Stimulated activated CD8-positive, alpha-beta memory T cell treated with anti-CD3 and anti-CD28 coated beads, Interleukin-12 subunit alpha, Interleukin-12 subunit beta, amount 100 ng/mL, for 24 hours (primary cell): Measurements from ENCODE around the gene GRHL3.

Experiments
- DNase-seq: peaks from one replicate; pipeline ENCODE4 v3.0.0-alpha.2; 2020; ENCODE audit errors: extremely low read depth

The GRHL3 gene

DNA sequence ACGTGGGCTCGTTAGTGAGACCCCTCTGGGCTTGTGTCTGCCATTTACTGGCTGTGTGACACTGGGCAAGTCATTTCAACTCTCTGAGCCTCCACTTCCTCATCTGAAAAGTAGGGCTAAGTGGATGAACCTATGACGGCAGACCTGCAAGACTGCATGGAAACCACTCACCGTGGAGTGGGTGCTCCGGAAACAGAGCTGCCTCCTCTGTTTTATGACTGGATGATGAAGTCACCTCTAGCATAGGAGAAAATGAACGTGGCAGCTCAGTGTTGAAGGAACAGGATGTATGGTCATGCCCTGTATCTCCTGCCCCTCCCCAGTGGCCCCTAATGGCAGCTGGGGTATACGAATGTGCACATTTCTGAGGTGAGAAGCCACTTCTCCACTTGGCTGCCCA lies 53.9 kb downstream of the GRHL3 start:
- no peak for DNase-seq

DNA sequence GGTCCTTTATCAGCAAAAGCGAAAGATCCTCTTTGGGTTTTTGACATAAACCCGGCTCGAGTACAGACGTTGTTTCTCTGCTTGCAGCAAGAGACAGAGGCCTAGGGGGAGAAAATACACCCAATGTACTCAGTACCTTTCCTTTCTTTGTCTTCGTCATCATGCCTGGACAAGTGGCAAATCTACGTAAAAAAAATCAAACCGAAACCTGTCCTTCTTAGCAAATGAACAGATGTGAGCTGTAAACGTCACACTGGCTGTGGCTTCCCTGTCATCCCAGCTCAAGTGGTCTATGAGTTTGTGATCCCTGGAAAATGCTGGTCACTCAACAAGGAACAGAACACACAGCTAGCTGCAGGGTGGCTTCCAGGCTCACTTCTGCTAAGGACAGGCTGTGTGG lies 54.6 kb downstream of the GRHL3 start:
- no peak for DNase-seq

DNA sequence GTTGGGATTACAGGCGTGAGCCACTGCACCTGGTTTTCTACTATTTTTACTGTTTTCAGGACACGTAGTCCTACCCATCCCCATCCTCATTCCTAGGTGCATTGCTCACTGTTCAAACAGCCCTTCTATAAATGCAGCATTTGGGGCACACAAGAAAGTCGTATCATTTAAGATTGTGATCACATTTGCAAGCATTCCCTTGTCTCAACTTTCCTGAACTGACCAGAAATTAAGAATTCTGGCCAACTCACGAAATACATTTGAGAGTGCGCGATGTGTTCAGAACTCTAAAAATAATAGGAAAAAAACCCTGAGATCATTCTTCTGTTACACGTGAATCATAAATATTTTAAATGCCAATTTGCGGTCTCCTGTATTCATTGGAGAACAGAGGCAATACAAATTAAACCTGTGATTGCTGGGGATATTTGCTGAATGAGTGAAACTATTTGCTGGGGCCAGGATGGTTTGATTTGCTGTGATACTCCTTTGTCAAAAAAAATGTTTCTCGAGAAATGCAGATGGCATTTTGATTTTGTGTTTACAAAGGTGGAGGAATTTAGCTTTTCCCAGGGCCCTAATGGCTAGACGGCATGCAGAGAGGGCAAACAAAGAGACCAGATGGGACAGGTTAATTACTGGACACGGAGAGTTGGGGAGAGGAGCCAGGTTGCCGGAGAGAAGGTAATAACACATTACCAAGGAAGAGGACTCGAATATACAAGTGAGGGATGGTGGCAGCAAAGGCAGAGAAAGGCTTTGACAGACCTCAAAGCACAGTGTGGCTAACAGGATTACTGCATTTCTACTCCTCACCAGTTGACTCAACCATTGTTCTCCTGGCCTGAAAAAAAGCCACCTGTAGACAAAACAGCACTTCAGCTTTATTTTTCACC lies 56.0 kb downstream of the GRHL3 start:
- no peak for DNase-seq

DNA sequence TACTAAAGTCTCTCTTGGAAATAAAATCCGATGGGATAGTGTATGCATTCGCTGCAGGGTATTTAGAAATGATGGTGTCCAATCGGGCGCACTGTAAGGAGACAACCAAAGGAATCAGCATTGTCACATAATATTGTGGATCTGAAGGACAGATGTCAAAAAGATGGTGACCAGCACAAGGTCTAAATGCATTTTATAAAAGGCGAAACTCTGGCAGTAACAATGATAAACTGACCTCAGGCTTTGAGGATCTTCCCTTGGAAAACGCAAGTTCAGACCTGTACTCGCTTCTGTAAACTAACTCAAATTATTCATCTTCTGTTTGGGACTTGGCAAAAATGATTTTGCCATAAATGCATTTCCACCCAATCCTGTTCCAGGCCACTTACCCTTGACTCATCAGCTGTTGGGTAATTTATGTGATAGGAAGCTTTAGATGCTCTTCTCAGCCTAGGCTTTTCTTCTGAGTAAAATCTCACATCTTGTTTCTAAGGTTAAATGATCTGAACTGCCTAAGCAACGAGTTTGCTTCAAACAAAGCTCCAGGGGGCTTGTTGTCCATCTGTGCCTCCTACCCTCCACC lies 60.7 kb downstream of the GRHL3 start:
- DNase-seq = no peak

DNA sequence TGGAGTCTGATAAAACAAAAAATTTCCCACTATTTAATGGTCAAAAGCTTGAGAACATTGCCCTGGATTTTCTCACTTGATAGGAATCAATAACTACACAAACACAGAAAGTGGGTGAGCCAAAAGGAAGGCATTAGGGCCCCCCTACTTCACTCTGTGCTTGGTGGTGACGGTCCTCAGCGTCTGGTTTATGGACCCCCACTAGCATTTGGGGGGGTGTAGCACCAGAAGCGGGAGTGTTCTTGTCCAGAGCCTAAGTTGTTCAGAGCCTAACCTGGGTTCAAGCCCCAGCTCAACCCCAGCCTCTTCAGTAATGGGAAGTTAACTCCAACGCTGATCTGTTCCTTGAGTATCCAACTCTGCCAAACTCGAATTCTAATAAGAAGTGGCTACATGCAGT lies 61.4 kb downstream of the GRHL3 start:
- DNase-seq = no peak

DNA sequence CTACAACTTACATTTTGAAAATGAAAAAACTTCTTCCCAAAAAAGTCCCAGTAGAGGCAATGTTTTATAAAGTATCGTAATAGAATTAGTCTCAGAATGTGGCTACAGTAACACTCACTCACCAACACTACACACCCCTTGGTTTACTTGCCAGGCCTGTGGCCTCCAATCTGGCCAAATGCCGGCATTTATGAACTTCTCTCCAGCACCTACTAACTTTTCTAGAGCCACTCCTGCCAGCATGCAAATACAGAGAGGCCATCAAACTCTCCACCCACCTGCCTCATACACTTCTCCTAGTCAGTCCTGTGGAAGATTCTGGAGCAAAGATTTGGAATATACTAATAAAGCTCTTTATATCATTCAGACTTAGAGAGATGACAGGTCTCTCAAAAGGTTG lies 62.1 kb downstream of the GRHL3 start:
- DNase-seq = no peak

DNA sequence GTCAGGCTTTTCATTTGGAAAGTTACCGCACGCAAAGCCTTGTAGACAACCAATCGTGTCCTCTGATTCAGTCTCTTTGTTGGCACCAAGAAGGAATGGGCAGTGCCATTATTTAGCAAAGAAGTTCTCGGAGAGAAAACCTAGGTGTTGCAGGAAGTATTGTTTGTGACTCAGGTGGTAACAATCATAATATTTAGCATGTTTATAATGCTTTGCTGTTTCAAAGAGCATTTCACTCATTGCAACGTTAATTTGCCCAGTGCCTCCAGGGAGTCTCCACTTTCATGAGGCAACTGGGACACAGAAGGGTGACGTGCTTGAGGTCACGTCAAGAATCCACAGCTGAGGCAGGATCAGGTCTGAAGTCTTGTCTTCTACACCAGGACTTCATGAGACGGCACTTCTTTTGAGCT lies 63.0 kb downstream of the GRHL3 start:
- no peak for DNase-seq

DNA sequence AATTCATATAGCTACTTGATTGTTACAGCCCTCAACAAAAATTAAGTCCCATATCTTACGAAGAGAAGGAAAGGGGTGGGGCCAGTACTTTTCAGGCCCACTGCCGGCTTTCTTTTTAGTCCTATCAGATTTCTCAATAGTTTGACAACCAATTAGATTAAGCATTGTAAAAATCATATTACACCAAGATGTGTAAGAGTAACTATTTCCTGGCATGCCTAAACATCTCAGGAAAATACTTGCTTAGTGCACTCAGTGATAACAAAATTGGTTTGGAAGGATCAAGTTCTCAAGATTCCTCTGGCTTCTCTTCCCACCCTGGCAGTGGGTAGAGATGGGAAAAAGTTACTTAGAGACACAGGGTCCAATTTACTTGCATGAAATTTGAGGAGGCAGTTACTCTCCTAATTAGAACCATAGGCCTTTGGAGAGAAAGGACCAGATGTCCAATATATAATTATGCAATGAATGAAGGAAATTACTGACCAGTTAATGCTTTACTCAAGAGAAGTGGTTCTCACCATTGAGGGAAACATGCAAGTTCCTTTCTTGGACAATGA lies 64.3 kb downstream of the GRHL3 start:
- DNase-seq = no peak

DNA sequence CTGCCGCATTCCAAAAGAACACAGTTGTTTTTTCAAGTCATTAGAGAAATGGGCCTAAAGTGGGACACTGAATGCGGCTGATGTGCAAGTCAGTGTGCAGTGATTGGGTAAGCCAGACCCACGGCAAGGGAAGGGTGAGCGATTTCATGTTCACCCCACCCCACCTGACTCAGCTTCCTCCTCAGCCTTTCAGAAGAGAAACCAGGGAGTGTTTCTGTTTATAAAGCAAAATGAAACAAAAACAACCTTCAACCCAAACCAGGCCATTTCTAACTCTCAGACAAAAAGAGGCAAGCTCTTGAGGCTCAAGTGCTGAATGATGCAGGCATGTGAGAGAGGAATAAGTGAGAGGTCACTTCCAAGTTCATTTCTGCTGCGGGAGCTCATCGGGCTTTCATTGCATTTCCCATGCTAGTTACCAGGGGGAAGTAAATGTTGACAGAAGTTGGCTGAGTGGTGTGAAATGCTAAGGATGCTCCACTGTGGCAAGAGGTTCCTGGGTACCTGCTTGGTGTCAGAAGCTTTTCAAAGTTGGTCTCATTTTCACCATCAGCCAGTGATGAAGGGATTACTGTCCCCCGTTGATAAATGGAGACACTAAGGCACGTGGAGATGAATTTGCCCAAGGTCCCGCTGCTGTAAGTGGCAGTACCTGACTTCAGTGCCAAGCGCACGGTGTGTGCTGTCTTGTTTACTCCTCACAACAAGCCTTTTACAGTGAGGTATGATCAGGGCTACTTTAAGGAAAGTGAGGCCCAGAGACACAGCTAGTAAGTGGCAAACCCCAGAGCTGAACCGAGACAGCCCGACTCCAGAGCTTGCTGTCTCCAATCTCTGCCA lies 65.3 kb downstream of the GRHL3 start:
- no peak for DNase-seq

DNA sequence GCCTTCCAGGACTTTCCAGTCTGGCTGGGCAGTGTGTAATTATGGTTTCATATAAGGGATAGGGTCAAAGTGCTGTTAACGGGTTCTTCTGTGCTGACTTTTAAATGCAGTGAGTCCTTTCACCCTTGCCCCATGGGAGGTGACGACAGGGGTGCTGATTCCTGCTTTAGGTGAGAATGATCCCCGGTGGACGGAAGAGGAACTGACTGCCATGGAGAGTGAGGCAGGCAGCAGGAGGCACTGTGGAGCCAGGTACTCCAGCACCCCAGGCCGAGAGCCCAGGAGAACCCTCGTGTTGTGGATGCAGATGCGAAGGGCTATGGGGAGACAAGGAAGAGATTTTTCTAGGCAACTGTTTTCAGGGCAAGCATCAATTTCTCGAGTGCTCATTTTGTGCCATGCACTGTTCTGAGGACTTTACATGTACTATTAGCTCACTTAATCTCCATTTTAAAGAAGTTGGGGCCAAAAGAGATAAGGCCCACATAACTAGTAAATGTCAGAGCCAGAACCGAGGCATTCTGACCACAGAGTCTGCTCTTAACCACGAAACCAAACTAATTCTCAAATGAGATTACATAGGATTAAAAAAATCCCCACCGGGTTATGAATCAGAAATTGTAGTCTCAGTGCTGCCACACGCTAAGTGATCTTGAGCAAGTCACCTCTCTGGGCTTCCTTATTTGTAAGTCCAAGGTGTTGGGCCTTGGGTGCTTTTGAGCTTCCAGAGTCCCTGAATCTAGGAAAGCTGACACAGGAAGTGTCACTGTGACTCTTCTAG lies 66.2 kb downstream of the GRHL3 start:
- DNase-seq = no peak

DNA sequence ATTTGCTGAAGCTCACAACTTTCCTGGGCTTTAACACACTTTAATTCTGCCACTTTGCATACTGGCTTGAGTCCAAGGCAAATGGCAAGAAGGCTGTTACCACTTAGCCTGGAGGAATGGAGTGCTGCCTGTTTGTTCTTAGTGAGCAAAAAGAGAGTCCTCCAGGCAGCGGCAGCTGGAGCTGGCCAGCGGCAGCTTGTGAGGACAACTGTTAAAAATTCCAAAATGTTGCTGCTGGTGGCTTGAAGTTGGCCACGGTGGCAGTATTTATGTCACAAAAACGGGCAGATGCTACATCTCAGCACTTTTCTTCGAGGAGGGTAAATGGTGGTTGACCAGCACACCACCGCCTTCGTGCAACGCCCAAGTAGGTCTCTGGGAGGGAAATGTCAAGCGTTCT lies 67.1 kb downstream of the GRHL3 start:
- no peak for DNase-seq

DNA sequence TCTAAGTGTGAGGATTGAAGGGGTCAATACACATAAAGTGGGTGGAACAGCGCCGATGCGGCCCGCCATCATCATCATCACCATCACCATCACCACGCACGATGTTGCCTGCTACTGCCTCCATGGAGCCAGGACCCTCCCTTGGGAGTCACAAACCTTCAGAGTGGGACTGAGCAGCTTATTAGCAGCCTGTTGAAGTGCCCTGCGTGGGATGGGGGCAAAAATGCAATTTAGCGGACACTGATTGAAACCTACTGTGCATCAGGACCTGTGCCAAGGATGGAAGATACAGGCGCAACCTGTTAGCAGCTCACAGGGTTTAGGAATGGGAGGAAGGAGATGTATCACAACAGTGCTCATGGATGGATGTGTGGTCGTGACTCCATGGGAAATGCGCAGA lies 67.8 kb downstream of the GRHL3 start:
- no peak for DNase-seq

DNA sequence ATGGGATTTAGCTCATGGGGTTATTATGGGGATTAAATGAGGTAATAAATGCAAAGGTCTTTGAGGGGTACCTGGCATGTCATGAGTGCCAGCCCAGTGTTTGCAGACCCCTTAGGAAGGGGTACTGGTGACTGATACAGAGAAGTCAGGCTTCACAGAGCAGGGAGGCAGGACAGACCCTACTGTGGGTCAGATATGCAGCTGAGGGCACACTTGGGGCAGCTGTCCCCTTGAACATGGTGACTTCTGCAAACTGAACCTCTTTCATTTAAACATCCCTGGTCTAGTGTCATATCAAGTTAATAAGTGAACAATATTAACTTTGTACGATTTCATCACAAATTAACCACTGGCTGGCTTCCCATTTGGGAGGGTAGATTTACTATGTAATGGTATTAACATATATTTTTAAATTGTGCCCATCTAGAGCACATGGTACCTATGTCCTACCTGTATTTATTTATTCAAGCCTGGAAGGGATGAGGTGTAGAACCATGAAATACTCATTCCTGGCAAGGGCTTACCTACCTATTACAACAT lies 68.5 kb downstream of the GRHL3 start:
- no peak for DNase-seq

DNA sequence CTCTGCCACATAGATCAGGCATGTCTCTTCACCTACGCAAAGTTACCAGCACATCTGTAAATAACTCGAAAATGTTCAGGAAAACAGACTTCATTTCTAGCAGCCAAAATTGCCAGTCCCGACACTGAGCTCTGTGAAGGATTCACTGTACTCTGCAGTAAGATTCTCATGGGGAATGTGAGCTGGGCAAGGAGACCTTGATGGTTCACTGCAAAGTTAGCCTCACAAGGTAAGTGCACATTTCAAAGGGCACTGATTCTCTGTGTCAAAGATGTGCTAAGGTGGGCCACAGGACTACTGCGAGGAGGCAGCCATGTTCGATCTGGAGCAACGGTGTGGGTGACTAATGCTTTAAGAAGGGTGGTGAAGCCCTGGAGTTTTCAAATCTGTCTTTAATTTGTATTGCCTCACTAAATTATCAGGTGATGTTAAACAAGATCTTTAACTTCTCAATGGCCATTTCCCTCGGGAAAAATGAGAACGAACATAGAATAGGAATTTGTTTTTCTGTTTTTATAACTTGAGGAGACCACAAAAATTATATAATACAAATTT lies 69.3 kb downstream of the GRHL3 start:
- no peak for DNase-seq

DNA sequence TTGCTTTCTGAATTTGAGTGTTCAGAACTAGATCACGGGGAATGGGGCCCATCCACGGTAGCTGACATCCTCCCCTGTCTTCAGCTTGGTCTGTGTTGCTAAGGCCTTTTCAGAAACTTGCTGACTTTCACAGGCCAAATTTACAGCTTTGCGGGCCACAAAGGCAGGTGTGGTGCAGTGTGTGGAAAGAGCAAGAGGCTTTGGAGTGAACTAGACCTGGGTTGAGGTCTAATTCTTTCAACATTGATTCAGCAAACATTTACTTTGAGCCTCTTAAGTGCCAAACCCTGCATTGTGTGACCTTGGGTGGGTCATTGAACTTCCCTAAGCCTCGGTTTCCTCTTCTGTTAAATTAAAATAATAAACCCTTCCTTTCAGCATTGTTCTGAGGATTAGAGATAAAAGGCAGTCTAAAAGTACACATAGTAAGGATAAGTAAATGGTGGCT lies 70.1 kb downstream of the GRHL3 start:
- DNase-seq = no peak

DNA sequence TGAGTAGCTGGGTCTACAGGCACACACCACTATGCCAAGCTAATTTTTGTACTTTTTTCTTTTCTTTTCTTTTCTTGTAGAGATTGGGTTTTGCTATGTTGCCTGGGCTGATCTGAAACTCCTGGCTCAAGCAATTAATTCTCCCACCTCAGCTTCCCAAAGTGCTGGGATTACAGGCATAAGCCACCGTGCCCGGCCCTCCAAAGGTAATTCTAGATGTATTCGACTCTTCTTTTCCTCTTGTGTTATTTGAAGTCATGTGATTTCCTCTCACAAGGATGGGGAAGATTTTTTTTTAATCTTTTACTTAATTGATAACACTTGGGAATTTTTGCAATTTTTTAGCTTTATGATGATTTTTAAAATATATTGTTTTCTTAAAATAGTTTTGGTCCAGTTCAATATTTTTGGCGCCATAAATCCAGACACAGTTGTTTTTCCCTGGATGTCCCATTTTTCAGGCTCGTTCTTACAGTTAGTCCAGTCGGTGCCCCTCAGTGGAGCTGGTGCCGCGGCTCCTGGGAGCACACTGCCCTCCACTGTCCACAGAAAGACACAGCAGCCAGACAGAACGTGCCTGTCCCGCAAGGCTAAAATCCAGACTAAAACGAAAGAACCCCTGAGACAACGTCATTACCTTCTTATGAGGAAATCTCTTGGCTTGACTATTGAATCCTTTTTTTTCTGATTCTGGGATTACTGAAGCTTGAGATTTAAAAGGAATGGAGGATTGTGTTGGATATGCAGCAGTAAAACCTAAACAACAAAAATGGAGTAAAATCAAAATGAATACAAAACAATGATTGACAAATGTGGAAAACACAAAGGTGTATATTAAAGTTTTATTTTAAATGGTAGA lies 72.0 kb downstream of the GRHL3 start:
- DNase-seq = no peak

DNA sequence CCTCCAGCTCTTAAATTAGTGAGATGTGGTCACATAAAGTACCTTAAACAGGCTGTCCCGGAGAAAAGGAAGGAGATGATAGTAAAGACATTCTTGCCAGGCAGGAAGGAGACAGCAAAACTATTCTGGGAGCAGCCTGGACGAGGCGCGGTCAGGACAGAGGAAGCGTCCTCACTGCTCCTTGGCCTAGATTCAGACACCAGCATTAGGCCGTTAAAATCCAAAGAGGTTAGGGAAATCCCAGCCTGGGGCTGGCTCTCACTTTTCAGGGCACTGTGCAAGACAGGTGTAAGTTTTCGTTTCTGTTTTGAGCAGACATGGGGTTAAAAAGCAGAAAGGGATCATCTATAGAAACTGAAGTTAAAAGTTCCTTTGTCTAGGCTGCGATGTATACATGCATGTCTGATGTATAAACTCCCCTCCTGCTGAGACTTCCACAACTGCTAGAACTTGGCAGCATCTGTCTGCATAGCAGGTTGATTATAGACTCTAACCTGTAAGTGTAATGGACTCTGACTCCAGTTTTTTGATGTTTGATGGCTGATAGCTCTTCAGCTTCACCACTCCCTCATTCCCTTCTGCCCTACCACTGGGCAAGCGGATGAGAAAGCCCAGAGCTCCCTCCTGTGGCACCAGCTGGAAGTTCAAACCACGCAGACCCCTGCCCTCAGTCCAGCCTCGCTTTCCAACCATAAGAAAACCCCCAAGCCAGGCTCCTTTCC lies 72.9 kb downstream of the GRHL3 start:
- no peak for DNase-seq

DNA sequence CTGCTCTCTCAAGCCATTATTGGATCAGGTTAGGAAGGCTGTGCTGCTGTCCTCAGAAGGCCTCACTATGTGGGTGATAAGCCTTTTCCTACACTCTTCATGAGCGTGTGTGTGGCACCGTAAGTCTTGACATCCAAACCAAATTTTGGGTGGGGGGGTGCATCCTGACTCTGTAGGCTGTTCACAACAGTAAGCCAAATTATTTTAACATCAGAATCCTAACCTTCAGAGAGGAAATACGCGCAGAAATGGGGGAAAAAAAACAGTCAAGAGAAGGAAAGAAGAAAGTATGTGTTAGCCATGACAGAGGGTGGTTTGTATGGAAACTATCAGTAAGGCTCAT lies 73.4 kb downstream of the GRHL3 start:
- no peak for DNase-seq

DNA sequence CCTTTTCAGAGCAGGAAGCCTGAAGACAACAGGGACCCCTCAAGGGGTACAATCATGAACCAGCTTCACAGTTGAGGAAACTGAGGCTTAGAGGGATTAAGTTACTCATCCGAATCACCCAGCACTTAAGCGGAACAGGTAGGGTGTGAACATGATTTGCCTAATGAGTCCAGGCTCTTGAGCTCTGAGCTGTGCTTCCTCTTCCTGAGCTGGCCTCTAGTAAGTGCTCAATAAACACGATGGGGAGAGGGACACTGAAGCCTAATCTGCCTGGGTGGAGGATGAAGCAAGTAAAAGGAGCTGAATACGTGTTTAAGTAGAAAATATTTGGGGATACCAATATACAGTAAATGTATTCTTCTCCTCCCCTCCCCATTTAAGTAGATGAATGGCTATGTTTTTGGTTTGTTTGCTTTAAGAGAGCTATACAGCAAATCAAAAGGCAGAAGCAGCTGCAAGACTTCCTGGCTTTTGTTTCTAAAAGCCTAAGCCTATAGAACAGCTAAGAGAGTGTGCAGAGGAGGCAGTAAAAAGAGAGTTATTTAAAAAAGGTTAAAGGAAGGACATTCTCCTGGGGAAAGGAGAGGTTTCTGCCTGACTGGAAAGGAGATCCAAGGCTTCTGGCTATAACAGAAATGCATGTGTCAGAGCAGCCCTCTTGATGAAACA lies 74.0 kb downstream of the GRHL3 start:
- no peak for DNase-seq
